Measurements from ENCODE around the gene CANX. TPM values are rescaled to one million over a fixed set of nuclear protein-coding genes. Genes with fewer than 3 reads are reported as not detected.
A peak's percentile ranks its signal among the peaks of the same experiment; 100 is the strongest.

The CANX gene
- total RNA-seq, 1 experiment from 2014 or later: 538 TPM

- no peaks in the 10 kb centered on the region for H3K23me2 ChIP-seq (ENCODE audit: insufficient read length, low read depth, low read length, poor library complexity, severe bottlenecking)
- no peak overlapping the region for H2BK5ac ChIP-seq (ENCODE audit: insufficient read length, low read length)
- H2BK20ac ChIP-seq (ENCODE audit: low read depth, low read length, poor library complexity, severe bottlenecking): no peak overlapping the region
- Mint-ChIP-seq H3K36me3 (ENCODE audit: insufficient read depth in 1 of 3, low read depth in 3 of 3) (peaks cover 18 to 39% (median 38%) of the 10 kb centered on the region in 3 experiments), H3K27ac (peak overlapping the region; percentile 19 to 60 (median 59); a peak in 5 of 7 replicates), H3K4me1 (peaks cover 38 to 47% of the 10 kb centered on the region in 2 experiments), H3K4me3 (no peak overlapping the region), H3K27me3 (ENCODE audit: low read depth) (no peaks in the 10 kb centered on the region; the same call in 1 of the 2 replicates), H3K9me3 (no peaks in the 10 kb centered on the region)
- no peak overlapping the region for H3K56ac ChIP-seq (ENCODE audit: insufficient read length, low read depth, low read length)
- no peak overlapping the region for H3K4ac ChIP-seq (ENCODE audit: low read depth, low read length)
- no peak overlapping the region for H3T11ph ChIP-seq (ENCODE audit: low read length)
- no peak overlapping the region for H3K18ac ChIP-seq (ENCODE audit: insufficient read length, low read depth, low read length)
- no peak overlapping the region for H4K5ac ChIP-seq (ENCODE audit: insufficient read length, low read depth, low read length)
- no peak overlapping the region for H2BK120ac ChIP-seq (ENCODE audit: low read depth, low read length, poor library complexity, severe bottlenecking)
- H2AFZ ChIP-seq (ENCODE audit: low read length): no peak overlapping the region
- WGBS (ENCODE audit: extremely low coverage, insufficient read length, low lambda C conversion rate): no CpG with 5 or more reads among the region's 8 CpGs
- no peak for TF ChIP-seq CTCF (conservative IDR thresholded peaks at IDR 0.05)
- H4K20me1 ChIP-seq (ENCODE audit: control insufficient read depth, insufficient read depth, insufficient read length): no peaks in the 10 kb centered on the region
- no peak overlapping the region for H2BK12ac ChIP-seq (ENCODE audit: insufficient read length, low read depth, low read length)
- H3K23ac ChIP-seq (ENCODE audit: insufficient read length, low read depth, low read length): no peak overlapping the region
- H3K79me1 ChIP-seq (ENCODE audit: insufficient read depth, low read depth, low read length, poor library complexity, severe bottlenecking): peaks cover 11% of the 10 kb centered on the region
- H3K79me2 ChIP-seq (ENCODE audit: insufficient read depth, low read length): peaks cover 7% of the 10 kb centered on the region; the same call in 1 of the 2 replicates
- H4K91ac ChIP-seq (ENCODE audit: insufficient read length, low read depth, low read length): no peak overlapping the region
- no peak overlapping the region for H3K4me2 ChIP-seq (ENCODE audit: insufficient read depth, insufficient read length, low read length)
- no peak overlapping the region for H3K27ac ChIP-seq (ENCODE audit: insufficient read length, low read depth, low read length)
- H2AK5ac ChIP-seq (ENCODE audit: insufficient read length, low read length): no peak overlapping the region
- H3K9me3 ChIP-seq (ENCODE audit: control insufficient read depth, low read depth, low read length): no peaks in the 10 kb centered on the region
- no peak overlapping the region for H2BK15ac ChIP-seq (ENCODE audit: low read depth, low read length)
- DNase-seq: no peak
- H4K8ac ChIP-seq (replicated peaks; ENCODE audit: insufficient read length, low read depth, low read length): no peak overlapping the region
- H3K27me3 ChIP-seq (ENCODE audit: insufficient read depth, low read length): no peaks in the 10 kb centered on the region
- no peaks in the 10 kb centered on the region for H3K4me1 ChIP-seq (ENCODE audit: insufficient read depth, low read length)
- H3K9ac ChIP-seq (ENCODE audit: extremely low read depth, insufficient read length, low read length): no peak overlapping the region
- no peak overlapping the region for H3K14ac ChIP-seq (ENCODE audit: insufficient read depth, low read length)
Measured at GRCh38 chr5:179764056-179764455, 65.3 kb downstream of the CANX start.
